ENCODE measurements around the gene MAPK1IP1L.

DNA sequence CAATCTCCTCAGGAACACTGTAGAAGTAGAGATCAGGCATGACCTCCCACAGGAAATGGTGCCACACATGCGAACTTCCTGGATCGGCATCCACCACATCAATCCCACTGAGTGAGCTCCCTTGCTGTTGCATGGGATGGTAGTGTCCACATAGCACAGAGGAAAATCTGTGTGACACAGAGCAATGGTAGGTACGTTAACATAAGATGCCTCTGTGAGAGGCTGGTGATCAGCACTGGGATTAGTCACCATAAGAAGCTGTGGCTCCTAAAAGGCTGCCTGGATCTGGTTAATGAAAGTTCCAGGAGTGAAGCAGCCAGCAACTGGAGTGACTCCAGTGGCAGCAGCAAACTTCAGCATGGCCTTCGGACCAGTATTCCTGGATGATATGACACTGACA is 46.4 kb upstream of the MAPK1IP1L start:
- TF ChIP-seq CTCF (IDR thresholded peaks at IDR 0.05; ENCODE audit: poor library complexity), result no peak
- no peak for TF ChIP-seq EZH2 (IDR thresholded peaks at IDR 0.05; ENCODE audit: borderline replicate concordance)
- no peak for TF ChIP-seq EZH2phosphoT487 (IDR thresholded peaks at IDR 0.05; ENCODE audit: low read depth, severe bottlenecking, unreplicated experiment)
